Dedifferentiated amniotic fluid mesenchymal stem cell (primary cell): ENCODE measurements around the gene SUSD1.

Source experiments
- DNase-seq: peaks from one replicate; pipeline ENCODE4 v3.0.0-alpha.2; 2016; ENCODE audit errors: extremely low spot score

The SUSD1 gene

DNA sequence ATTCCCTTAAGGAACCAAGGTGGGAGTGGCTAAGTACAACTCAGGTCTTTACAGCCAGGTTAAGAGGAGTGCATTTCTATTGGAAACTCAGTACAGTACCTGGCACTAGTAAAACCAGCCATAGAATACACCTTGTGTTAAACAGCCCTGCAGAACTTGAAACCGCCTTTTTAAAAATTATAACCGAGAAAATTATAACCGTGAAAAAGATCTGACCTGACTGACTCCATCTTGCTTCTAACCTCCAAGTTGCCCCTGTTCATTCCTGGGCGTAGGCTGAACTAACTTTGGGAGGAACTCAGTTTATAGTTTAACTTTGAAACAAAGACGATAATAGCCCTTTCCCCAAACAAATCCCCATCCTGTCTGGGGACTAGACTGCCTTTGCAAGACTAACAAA lies 132.3 kb downstream of the SUSD1 start:
- DNase-seq, result no peak

DNA sequence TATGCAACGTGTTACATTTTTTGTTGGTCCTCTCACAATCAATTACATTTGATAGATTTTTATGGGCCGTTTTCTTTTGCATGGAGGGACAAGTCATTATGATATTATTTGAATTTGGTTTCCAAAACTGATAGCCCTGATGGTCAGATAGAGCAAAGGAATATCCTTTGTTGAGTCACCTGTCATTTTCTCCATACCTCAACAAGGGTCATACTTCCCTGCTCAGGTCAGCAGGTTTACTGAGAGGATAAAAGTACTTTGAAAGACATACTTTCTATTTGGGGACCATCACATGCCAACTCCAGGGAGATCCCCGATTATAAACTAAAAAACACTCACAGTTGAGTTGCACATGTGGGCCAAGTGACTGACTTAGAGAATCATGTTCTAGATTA lies 132.9 kb downstream of the SUSD1 start:
- DNase-seq, result no peak

DNA sequence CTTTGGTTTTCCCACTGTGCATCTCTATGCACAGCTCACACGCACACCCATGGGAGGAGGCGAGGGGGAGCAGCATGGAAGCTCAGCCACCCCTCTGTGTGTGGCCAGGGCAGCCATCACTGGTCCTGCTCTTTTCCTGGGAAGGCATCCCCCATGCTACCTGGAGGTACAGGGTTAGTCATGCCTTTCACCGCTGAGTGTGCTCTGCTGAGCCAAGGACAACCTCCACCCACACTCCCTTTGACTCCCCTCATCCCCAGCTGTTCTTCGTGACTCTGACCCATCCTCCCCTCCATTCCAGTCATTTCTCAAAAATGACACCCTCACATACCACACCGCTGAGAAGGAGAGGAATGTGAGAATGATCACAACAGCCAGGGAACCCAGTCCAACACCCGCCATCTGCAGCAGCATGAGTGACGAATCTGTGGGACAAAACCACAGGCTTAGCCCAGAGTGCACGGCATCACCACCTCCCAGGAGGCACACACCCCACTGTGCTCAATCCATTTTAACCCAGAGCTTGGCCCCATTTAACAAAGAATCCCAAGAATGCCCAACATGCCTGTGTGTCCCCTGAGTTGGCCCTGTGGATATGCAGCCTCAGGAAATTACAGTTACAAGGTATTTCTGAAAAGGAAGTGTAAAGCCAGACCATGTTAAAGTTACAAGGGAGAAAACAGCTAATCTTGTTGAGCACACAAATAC lies 133.4 kb downstream of the SUSD1 start:
- peak; percentile 96 for DNase-seq

DNA sequence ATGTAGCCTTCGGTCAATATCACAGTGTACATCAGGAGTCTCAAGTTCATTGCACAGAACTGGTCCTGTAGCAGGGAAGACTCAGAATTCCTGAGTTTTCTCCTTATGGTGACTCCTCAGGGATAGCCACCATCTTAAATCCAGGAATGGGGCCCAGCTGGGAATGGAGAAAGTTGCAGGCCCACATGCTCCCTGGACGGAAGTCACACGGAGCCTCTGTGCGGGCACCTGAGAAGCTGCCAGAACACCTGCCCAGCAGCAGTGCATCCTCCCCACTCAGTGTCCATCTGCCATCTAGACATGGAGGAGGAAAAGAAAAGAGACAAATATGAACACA lies 133.9 kb downstream of the SUSD1 start:
- DNase-seq, result no peak

DNA sequence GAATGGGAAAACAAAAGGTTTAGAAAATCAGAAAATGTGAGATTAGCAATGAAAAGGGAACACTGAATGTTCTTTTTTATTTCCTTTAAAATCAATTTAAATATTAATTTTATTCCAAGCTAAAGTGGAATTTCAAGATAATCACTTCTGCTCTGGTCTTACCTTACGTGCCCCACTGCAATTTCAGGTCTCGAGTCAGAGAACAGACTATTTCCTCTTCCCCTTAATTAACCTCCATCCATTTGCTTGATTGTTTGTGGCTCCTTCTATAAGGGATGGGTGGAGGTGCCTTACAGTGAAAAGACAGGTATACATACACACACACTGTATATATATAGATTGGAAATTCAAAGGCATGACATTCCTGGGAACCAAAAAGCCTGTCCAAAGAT lies 137.1 kb downstream of the SUSD1 start:
- DNase-seq, result no peak

DNA sequence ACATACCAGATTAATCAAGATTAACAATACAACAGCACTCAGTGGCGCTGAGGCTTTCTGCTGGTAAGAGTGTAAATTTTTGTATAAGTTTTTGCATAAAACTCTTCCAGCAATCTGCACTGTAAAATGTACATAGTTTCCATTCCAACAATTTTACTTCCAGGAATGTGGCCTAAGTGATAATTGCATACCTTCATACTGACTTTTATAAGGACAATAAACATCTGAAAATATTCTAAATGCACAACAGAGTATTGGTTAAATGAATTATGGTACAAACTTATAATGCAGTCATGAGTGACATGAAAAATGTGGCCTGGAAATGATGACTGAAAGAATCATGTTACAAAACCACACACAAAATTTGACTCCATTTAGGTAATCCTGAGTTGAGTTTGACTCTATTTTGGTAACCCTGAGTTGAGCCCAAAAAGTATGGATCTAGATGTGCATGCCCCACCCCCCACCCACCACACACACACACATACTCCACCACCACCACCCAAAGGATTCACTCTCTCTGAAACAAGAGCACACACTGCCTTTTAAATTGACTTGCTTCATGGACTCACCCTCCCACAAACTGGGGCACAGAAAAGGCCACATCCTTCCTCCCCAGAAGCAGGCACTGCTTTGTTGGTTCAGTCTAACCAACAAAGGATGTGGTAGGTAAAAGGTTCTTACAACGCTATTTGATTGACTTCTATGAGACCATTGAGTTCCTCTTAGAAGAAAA lies 137.6 kb downstream of the SUSD1 start:
- peak; percentile 70 for DNase-seq

DNA sequence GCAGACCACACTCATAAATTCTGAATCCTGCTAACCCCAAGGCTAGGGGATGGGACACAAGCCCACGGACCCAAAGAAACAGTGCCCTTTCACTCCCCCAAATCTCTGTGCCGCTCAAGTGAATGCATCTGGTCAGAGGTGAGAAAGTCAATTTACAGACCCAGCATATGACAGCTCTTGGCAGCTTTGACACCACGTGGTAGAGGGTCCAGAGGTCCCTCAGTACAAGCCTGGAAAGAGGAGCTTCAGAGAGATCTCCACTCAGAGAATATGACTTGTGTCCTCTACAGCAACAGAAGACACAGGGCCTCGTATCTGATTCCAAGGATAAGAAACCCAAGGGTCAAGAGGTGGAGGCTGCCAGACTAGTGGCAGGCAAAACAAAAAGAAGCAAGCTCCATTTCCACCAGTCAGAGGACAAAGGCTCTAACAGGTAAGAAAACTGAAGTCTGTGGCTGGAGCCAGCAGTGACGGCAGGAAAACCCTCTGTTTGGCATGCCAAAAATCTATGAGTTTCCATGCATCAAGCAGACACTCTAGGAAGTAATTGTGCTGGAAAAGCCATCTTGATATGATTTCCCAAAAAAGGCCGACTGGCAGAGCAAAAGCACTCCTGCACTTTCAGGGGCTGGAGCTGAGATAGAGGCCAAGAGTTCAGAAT lies 139.8 kb downstream of the SUSD1 start:
- DNase-seq, result no peak

DNA sequence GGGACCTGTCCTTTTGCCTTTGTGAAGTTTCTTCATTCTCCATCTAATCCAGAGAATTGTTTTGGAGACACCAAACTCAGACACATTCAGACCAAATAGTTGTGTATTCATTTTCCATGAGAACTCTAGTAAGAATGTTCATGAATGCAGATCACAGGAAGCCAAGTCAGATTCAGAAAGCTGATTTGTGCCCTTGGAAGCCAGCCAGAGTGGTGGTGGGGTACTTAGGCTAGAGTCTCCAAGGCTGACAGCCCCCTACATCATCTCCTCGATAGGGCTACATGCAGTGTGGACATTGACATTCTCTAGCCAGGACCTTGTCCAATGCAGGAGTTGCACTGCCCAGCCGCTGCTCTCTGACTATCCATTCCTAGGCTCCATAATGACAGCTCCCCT lies 140.9 kb downstream of the SUSD1 start:
- DNase-seq, result no peak

DNA sequence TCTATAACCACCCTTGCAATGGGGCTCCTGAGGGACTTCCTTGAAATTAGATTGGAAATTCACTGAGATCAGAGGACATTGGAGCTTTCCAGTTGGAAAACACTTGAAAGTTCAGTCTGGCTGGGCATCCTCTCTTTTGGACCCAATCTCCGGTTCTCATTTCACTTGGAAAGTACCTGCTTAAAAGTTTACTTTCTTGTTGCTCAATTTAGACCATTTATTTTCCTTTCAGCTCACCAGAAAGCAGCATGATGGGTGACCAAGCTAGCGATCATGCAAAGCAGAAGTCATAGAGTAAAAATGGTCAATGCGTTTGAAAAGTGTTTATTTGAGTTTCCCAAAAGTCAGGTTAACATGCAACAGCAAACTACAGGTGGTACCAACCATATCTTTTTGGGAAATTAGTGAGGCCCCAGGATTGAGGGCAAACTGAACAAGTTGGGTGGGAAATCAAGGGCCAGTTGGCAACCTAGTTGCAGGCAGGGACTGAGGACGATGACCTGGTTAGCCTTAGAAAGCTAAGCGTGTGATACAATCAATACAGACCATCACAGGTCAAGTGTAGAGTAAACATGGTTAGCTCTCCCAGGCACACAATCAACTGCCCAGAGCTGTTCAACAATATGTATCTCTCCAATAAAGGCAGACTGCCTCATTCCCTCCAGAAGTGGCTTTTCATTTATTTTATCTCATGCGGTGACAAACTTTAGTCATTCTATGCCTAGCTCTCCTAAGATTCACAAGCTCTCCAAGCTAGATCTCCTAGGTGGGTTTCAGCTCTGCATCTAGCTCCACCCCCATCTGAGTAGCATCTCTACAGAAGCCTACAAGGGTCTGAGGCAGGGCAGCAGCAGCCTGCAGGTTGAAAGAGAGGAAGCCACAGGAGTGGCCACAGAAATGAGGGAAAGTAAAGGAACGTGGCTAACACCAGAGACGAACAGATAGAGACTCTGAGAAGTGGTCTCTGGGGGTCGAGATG lies 141.6 kb downstream of the SUSD1 start:
- no peak for DNase-seq

DNA sequence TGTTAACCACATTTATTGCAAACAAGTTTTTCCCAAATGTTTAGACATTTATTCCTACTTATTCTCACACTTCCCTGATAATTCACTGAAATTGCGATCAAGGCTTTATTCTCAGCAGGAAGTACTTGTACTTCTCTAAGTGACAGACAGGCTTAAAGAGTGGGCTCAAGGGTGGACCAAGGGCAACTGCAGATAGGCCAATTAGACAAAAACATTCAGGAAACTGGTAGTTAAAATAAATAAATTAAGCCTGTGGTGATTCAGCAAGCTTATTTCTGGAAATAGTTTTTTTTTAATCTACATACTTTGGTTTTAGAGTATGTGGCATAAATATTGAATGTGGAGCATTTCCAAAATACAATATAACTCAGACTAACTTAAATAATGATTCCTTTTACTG lies 142.4 kb downstream of the SUSD1 start:
- DNase-seq, result peak; percentile 40

DNA sequence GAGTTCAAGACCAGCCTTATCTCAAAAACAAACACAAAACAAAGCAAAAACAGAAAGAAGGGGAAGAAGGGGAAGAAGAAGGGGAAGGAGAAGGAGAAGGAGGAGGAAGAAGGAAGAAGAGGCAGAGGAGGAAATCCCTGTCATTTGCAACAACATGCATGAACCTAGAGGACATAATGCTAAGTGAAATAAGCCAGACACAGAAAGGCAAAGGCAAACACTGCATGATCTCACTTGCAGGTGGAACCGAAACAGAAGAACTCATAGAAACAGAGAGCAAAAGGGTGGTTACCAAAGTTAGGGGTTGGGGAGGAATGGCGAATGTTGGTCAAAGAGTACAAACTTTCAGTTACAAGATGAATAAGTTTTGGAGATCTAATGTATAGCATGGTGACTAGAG lies 143.1 kb downstream of the SUSD1 start:
- DNase-seq, result no peak

DNA sequence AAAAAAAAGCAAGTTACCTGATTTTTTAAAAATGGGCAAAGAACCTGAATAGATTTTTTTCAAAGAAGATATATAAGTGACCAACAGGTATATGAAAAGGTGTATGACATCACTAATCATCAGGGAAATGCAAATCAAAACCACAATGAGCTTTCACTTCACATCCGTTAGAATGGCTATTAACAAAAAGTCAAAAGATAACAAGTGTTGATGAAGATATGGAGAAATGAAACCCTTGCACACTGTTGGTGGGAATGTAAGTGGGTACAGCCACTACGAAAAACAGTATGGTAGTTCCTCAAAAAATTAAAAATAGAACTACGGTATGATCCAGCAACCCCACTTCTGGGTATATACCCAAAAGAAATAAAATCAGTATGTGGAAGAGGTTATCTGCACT lies 143.7 kb downstream of the SUSD1 start:
- no peak for DNase-seq

DNA sequence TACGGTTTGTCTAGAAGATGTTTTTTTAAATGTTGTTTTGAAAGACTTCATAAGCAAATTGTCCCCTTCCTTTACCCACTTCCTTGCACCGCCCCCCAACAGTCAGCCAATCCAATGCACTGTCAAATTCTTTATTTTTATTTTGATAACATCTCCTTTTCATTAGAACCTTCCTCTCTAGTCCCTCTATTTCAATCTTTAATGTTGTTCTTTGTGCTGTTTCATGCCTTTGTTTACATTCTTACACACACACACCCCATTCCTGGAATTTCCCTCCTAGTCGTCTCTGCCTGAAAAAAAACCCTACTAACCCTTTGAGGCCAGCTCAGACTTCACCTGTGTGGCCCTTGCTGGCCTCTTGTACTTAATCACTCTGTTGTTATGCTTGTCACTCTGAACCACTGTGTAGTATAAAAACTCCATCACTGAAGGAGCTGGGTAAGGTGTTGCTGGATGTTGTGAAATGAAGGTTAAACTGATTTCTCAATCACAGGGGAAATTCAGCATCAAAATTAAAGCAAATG lies 145.1 kb downstream of the SUSD1 start:
- peak; percentile 47 for DNase-seq

DNA sequence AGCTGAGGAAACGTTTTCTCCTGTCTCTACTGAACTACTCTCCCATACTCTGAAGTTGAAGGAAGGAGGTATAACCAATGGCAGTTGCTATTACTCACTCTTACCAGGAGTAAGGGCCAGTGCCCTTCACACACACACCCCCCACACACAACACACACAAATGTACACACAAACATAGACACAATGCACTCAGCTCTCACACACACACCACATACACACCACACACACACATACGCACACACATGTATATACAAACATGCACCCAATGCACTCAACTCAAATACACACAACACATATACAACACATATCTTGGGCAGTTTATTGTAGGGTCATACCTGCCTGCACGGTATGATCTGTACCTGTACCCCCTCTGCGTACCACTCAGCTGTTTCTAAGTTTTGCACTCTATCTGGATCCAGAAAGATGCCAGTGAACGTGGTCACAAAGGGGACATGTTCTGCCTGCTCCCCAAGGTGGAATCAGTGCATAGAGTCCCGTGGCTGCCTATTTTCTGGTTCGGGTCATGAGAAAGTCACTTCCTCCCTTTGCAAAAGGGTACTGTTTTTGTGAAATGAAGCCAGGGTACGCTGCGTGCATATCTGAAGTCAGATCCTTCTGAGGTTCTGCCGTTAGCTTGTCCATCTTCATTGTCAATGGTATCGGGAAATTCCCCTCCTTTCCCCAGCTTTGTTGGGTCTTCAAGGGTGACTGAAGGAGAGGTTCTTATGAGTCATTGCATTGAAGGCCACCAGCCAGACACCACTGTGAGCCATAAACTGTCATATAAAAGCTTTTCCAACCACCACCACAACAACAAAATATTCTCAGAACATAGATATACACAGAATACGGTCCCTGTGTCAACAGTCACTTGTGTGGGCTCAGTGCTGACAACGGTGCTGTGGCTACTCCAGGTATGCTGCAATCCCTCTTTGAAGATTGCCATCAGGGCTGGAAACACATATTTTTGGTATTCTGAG lies 146.6 kb downstream of the SUSD1 start:
- DNase-seq, result no peak

DNA sequence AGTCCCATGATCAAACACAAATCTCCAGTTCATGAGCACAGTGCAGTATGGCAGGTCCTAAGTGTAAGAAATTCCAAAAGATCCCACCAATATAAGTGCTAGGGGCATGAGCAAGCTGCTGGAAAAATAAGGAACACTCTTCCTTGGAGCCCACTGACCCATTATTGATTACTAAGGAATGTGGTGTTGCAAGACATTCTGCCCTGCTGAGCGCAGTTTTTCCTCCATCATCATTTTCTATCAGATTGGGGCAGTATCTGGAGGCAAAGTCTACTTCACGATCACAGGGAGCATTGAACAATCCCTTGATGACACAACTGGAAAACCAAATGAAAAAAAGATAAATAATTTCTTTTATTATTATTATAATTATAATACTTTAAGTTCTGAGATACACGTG lies 149.2 kb downstream of the SUSD1 start:
- no peak for DNase-seq

DNA sequence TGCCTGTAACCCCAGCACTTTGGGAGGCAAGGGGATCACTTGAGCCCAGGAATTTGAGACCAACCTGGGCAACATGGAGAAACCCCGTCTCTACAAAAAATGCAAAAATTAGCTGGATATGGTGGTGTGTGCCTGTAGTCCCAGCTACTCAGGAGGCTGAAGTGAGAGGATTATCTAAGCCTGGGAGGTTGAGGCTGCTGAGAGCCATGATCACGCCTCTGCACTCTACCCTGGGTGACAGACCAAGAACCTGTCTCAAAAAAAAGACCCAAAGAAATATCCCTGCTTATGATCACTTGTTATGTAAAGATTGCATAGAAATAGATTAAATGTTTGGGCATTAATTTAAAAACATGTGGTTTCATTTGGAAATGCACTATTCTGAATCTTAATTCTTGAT lies 153.4 kb downstream of the SUSD1 start:
- no peak for DNase-seq

DNA sequence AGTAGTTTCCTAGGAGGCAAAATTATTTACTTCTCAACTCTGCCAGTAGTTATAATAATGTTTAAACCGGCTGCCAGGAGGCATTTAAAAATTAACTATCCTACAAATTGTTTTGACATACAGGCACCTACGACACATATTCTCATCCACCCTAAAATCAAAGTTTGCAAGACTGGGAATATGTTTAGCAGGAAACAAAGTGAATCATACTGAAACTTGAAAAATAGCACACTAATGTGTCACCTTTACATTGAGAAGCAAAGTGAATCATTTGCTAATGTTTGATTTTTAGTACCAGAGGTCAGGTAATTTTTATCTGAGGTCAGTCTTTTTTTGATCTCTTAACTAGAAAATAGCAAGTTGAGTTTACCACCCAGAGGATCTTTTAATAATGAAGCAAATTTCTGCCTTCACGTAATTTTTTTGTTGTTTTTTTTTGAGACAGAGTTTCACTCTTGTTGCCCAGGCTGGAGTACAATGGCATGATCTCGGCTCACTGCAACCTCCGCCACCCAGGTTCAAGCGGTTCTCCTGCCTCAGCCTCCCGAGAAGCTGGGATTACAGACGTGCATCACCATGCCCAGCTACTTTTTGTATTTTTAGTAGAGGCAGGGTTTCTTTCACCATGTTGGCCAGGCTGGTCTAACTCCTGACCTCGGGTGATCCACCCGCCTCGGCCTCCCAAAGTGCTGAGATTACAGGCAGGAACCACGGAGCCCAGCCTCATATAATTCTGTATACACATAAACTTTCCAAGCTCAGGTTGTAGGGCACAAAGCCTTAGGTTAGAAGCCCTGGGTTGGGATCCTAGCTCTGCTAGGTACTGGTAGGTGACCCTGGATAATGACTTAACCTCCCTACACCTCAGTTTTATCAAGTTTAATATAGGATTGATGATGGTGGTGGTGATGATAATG lies 154.2 kb downstream of the SUSD1 start:
- no peak for DNase-seq

DNA sequence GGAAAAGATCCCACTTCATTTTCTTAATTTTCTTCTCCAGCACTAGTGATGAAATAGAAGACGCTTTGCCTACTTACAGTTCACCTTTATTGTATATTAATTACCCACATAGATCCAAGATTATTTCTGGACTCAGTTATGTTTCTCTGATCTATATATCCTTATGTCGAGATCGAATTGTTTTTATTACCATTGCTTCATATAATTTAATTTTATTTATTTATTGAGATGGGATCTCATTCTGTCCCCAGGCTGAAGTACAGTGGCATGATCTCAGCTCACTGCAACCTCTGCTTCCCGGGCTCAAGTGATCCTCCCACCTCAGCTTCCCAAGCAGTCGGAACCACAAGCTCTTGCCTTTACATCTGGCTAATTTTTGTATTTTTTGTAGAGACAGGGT lies 157.2 kb downstream of the SUSD1 start:
- DNase-seq, result no peak

DNA sequence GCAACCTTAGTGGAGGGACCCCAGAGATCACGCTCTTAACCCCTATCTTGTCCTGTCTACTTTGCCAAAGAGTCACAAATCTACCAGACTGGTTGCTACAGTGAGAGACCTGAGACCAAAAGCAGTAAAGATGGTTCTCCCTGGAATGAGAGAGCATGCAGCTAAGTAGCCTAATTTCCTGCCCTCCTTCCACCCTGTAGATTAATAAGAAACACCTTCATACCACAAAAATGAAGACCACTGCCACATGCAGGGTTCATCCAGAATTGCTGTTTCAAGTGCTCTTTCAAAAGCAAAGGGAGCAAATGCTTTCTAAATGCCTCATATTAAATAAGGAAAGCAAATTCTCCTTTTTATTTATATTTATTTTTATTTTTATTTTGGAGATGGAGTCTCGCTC lies 159.4 kb downstream of the SUSD1 start:
- DNase-seq, result no peak

DNA sequence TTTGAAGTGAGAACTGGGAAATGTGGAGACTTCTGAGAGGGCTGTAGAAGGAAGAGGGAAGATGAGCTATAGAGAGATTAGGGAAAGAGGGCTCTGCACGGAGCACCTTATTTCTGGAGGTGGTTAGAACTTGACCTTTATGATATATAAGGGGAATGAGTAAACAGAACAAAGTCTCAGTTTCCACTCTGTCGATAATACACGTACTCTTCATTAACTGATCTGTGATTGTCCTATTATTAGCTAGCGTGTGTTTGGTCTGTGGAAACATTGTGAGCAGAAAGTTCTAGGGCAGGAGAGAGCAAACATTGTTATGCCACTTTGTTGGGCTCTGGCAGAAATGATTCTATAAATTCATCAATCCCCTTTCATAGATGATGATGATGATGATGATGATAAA lies 159.9 kb downstream of the SUSD1 start:
- no peak for DNase-seq
